HFFc6 (cell line): ENCODE data around the gene NANS. TPM values are rescaled to one million over a fixed set of nuclear protein-coding genes. Genes with fewer than 3 reads are reported as not detected.
"Not testable (repeated sequence)": the region's sequence is repeated elsewhere in the genome, so short reads cannot be mapped to it uniquely, and the experiment has no call there.

Experiments used
- DNase-seq: peaks from one replicate; pipeline ENCODE4 v3.0.0-alpha.2; 2018
- H3K27ac Mint-ChIP-seq: 2 replicates; pipeline ENCODE4 v1.8.0; 2020; ENCODE audit warnings: mild to moderate bottlenecking, mixed read lengths
- H3K27me3 Mint-ChIP-seq: 2 replicates; pipeline ENCODE4 v1.8.0; 2021; ENCODE audit warnings: mild to moderate bottlenecking, moderate library complexity, mixed read lengths; ENCODE audit not compliant: insufficient read depth
- H3K36me3 Mint-ChIP-seq: 2 replicates; pipeline ENCODE4 v1.8.0; 2021; ENCODE audit warnings: low read depth, mixed read lengths
- H3K4me1 Mint-ChIP-seq: 2 replicates; pipeline ENCODE4 v1.8.0; 2020; ENCODE audit warnings: low read depth, mixed read lengths
- H3K4me3 Mint-ChIP-seq: 2 replicates; pipeline ENCODE4 v1.8.0; 2020; ENCODE audit warnings: mild to moderate bottlenecking, moderate library complexity, mixed read lengths
- H3K9me3 Mint-ChIP-seq: 2 replicates; pipeline ENCODE4 v1.8.0; 2020; ENCODE audit warnings: mild to moderate bottlenecking, mixed read lengths
- CTCF ChIP-seq: fragments of 200-600 bp; sonication (generic); IDR thresholded peaks from 2 replicates; pipeline ENCODE4 v1.5.0; 2021; ENCODE audit warnings: antibody characterized with exemption, mild to moderate bottlenecking
- total RNA-seq, 6 experiments: library from RNA; stranded (reverse); fragmentation: NEBNext Ultra II Directional; extraction: Animal tissue kit (Norgen Biotek cat#: 25700); gene quantifications; 2 replicates in 1 of 6; 3 replicates in 5 of 6; pipeline ENCODE4 v1.2.3, GENCODE V29; 2021

Gene NANS
- total RNA-seq, 6 experiments from 2014 or later = 82.4 to 103 (median 101) TPM

DNA sequence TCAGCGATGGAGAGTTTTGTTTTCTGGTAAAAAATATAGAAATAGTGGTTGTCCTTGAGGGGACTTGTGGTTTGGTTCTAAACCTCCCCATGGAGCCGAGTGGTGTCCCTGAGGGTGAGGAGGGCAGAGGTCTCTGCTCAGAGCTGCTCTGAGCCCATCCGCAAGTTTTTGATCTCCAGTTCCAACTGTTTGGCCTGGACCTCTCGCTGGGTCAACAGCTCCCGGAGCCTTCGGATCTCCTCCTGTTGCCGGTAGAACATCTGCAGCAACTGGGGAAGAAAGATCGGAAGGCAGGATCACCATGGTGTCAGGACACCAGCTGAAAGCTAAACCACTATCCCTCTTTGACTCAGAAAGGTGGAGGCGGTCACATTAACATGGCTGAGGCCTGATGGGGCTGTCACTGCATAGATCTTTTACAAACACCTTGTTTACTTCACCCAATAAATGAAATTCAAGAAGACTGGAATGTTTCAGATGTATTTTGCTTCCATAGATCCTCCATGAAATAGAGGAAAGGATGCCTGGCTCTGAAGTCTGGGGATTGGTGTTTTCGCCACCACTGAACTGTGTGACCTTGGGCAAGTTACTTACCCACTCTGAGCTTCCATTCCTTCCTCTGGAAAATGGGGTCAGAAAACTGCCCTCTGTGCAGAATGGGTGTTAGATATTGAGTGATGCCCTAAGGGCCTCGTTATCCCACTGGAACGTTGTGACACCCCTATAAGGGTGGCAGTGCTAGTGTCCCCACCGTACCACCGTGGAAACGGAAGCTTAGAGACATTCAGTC, 68.3 kb downstream of the NANS start:
- no peak for DNase-seq
- no peak for TF ChIP-seq CTCF
- H3K27ac Mint-ChIP-seq = no peak overlapping the region
- H3K9me3 Mint-ChIP-seq = no peaks in the 10 kb centered on the region
- no peaks in the 10 kb centered on the region for H3K36me3 Mint-ChIP-seq
- H3K27me3 Mint-ChIP-seq = peaks cover 6% of the 10 kb centered on the region; the same call in 1 of the 2 replicates
- H3K4me3 Mint-ChIP-seq = no peak overlapping the region
- H3K4me1 Mint-ChIP-seq = peaks cover 7% of the 10 kb centered on the region; the same call in 1 of the 2 replicates

GRCh38 chr9:98127226-98127625, 70.7 kb downstream of the NANS start:
- no peak for TF ChIP-seq CTCF
- Mint-ChIP-seq H3K27me3 (peaks cover 13% of the 10 kb centered on the region), H3K4me3 (no peak overlapping the region), H3K4me1 (no peaks in the 10 kb centered on the region), H3K9me3 (no peaks in the 10 kb centered on the region), H3K27ac (no peak overlapping the region), H3K36me3 (no peaks in the 10 kb centered on the region)
- no peak for DNase-seq

GRCh38 chr9:98128316-98128715, 71.8 kb downstream of the NANS start:
- no peak for TF ChIP-seq CTCF
- H3K4me3 Mint-ChIP-seq = no peak overlapping the region
- DNase-seq = no peak

GRCh38 chr9:98129451-98129881, 72.9 kb downstream of the NANS start:
- Mint-ChIP-seq H3K9me3 (no peaks in the 10 kb centered on the region), H3K27me3 (peaks cover 23% of the 10 kb centered on the region), H3K36me3 (no peaks in the 10 kb centered on the region), H3K27ac (no peak overlapping the region), H3K4me1 (no peaks in the 10 kb centered on the region), H3K4me3 (no peak overlapping the region)
- no peak for TF ChIP-seq CTCF
- no peak for DNase-seq

More at GRCh38 chr9:98128316-98128715, 71.8 kb downstream of the NANS start:
- Mint-ChIP-seq H3K27me3 (peaks cover 23% of the 10 kb centered on the region), H3K4me1 (no peaks in the 10 kb centered on the region), H3K36me3 (no peaks in the 10 kb centered on the region), H3K27ac (no peak overlapping the region), H3K9me3 (no peaks in the 10 kb centered on the region)

- not testable (repeated sequence) for H3K9me3 Mint-ChIP-seq, H3K4me1 Mint-ChIP-seq, H3K4me3 Mint-ChIP-seq, H3K36me3 Mint-ChIP-seq, DNase-seq, H3K27ac Mint-ChIP-seq
- H3K27me3 Mint-ChIP-seq = peaks cover 23% of the 10 kb centered on the region
Measured at GRCh38 chr9:98130060-98130459, 73.5 kb downstream of the NANS start.

GRCh38 chr9:98130576-98131228, 74.2 kb downstream of the NANS start:
- Mint-ChIP-seq H3K27me3 (peaks cover 24% of the 10 kb centered on the region), H3K4me3 (no peak overlapping the region), H3K27ac (no peak overlapping the region), H3K36me3 (no peaks in the 10 kb centered on the region), H3K9me3 (no peaks in the 10 kb centered on the region), H3K4me1 (no peaks in the 10 kb centered on the region)
- no peak for DNase-seq
- TF ChIP-seq CTCF = no peak
